HG03469 (cell line): ENCODE data around the gene TMSB4X.
"Not testable (repeated sequence)": the region's sequence is repeated elsewhere in the genome, so short reads cannot be mapped to it uniquely, and the experiment has no call there.

Source experiments
- ATAC-seq: cut with Tn5 transposase; IDR thresholded peaks from one replicate; pipeline ENCODE4 v1.9.1; 2021; ENCODE audit warnings: mild to moderate bottlenecking, moderate library complexity, moderate number of reproducible peaks; ENCODE audit not compliant: unreplicated experiment

The TMSB4X gene

GRCh38 chrX:12975670-12975965 is 708 bp downstream of the TMSB4X start:
- no peak for ATAC-seq

- ATAC-seq = no peak
Observed at GRCh38 chrX:12975991-12976558, 1.2 kb downstream of the TMSB4X start.

GRCh38 chrX:12976819-12977732 is 2.2 kb downstream of the TMSB4X start:
- not testable (repeated sequence) for ATAC-seq

- peak; percentile 11 for ATAC-seq
Observed at GRCh38 chrX:12977761-12978204, 2.9 kb downstream of the TMSB4X start.

GRCh38 chrX:12978205-12979025 is 3.5 kb downstream of the TMSB4X start:
- peak; percentile 35 for ATAC-seq

- no peak for ATAC-seq
Observed at GRCh38 chrX:12979026-12979607, 4.2 kb downstream of the TMSB4X start.

GRCh38 chrX:12979616-12980015 is 4.7 kb downstream of the TMSB4X start:
- ATAC-seq = no peak

- ATAC-seq = not testable (repeated sequence)
Observed at GRCh38 chrX:12980039-12980438, 5.1 kb downstream of the TMSB4X start.

- no peak for ATAC-seq
Observed at GRCh38 chrX:12981880-12982279, 7.0 kb downstream of the TMSB4X start.

- ATAC-seq = peak; percentile 44
Observed at GRCh38 chrX:12984603-12985319, 9.9 kb downstream of the TMSB4X start.

- ATAC-seq = no peak
Observed at GRCh38 chrX:12985331-12985730, 10.4 kb downstream of the TMSB4X start.

GRCh38 chrX:12986164-12986779 is 11.4 kb downstream of the TMSB4X start:
- no peak for ATAC-seq

- ATAC-seq = no peak
Observed at GRCh38 chrX:12986886-12987285, 12.0 kb downstream of the TMSB4X start.

GRCh38 chrX:12987340-12987739 is 12.4 kb downstream of the TMSB4X start:
- ATAC-seq = no peak

GRCh38 chrX:12987900-12988594 is 13.1 kb downstream of the TMSB4X start:
- no peak for ATAC-seq

GRCh38 chrX:12988797-12989196 is 13.9 kb downstream of the TMSB4X start:
- no peak for ATAC-seq

- no peak for ATAC-seq
Observed at GRCh38 chrX:12989461-12989860, 14.6 kb downstream of the TMSB4X start.

GRCh38 chrX:12991575-12991974 is 16.7 kb downstream of the TMSB4X start:
- ATAC-seq = no peak

- no peak for ATAC-seq
Observed at GRCh38 chrX:12992544-12993118, 17.7 kb downstream of the TMSB4X start.
